Fibroblast of lung (primary cell): ENCODE data around the gene S100A7A. TPM values are rescaled to one million over a fixed set of nuclear protein-coding genes. Genes with fewer than 3 reads are reported as not detected.
"Not testable (repeated sequence)": the region's sequence is repeated elsewhere in the genome, so short reads cannot be mapped to it uniquely, and the experiment has no call there.

ENCODE experiments used
- DNase-seq, 2 donors: peaks; one replicate each; pipeline versions ENCODE4 v3.0.0 to v3.0.0-alpha.2; 2010; ENCODE audit warnings: low read depth in 2 of 2
- H2AFZ ChIP-seq: 2 replicates; pipeline ENCODE4 v1.5.1; 2012; ENCODE audit warnings: low read length, control low read depth, inconsistent platforms
- H3K27ac ChIP-seq: 2 replicates; pipeline ENCODE4 v1.5.1; 2011; ENCODE audit warnings: low read length, control low read depth; ENCODE audit not compliant: insufficient read depth
- H3K27me3 ChIP-seq: 2 replicates; pipeline ENCODE4 v1.5.1; 2011; ENCODE audit warnings: mild to moderate bottlenecking, low read length; ENCODE audit not compliant: control insufficient read depth, insufficient read depth
- H3K36me3 ChIP-seq: 2 replicates; pipeline ENCODE4 v1.5.1; 2011; ENCODE audit warnings: low read length; ENCODE audit not compliant: control insufficient read depth, insufficient read depth
- H3K4me1 ChIP-seq: 2 replicates; pipeline ENCODE4 v1.5.1; 2011; ENCODE audit warnings: low read length; ENCODE audit not compliant: control insufficient read depth, insufficient read depth; ENCODE audit errors: extremely low read depth
- H3K4me2 ChIP-seq: 2 replicates; pipeline ENCODE4 v1.5.1; 2011; ENCODE audit warnings: low read length, control low read depth; ENCODE audit not compliant: insufficient read depth; ENCODE audit errors: extremely low read depth
- H3K4me3 ChIP-seq, 4 experiments: fragments of 200-600 bp in 1 of 4; sonication (generic) in 1 of 4; replicated peaks in 1 of 4; 2 replicates each; pipeline ENCODE4 v1.5.1; 2011 to 2016; ENCODE audit warnings: low read length in 4 of 4, low read depth in 3 of 4, mild to moderate bottlenecking in 3 of 4, control low read depth in 2 of 4, inconsistent platforms in 1 of 4, mixed read lengths in 1 of 4; ENCODE audit not compliant: insufficient read depth in 1 of 4; ENCODE audit errors: control extremely low read depth in 1 of 4
- H3K79me2 ChIP-seq: 2 replicates; pipeline ENCODE4 v1.5.1; 2012; ENCODE audit warnings: mild to moderate bottlenecking, low read length, inconsistent platforms; ENCODE audit not compliant: control insufficient read depth, insufficient read depth
- H3K9ac ChIP-seq: 2 replicates; pipeline ENCODE4 v1.5.1; 2011; ENCODE audit warnings: mild to moderate bottlenecking, low read length, control low read depth; ENCODE audit not compliant: insufficient read depth
- H3K9me3 ChIP-seq: 2 replicates; pipeline ENCODE4 v1.5.1; 2012; ENCODE audit warnings: low read depth, low read length; ENCODE audit not compliant: control insufficient read depth, insufficient read depth
- H4K20me1 ChIP-seq: 2 replicates; pipeline ENCODE4 v1.5.1; 2011; ENCODE audit warnings: low read length; ENCODE audit not compliant: control insufficient read depth, insufficient read depth; ENCODE audit errors: extremely low read depth
- CTCF ChIP-seq, 2 donors: IDR thresholded peaks in 1 of 2; conservative IDR thresholded peaks in 1 of 2; 1 replicate in 1 of 2; 2 replicates in 1 of 2; pipeline ENCODE4 v1.5.1; 2011 to 2012; ENCODE audit warnings: low read length in 2 of 2, control low read depth in 1 of 2, inconsistent platforms in 1 of 2, low read depth in 1 of 2, mild to moderate bottlenecking in 1 of 2
- EZH2 ChIP-seq: IDR thresholded peaks from 2 replicates; pipeline ENCODE4 v1.5.1; 2012; ENCODE audit warnings: low read length, control low read depth, mild to moderate bottlenecking; ENCODE audit errors: missing control alignments
- polyA plus RNA-seq, 2 donors: library from polyadenylated mRNA; depleted of rRNA in 1 of 2; stranded (reverse) in 1 of 2; unstranded in 1 of 2; fragments of >200 nt; gene quantifications; 2 replicates each; pipeline ENCODE4 v1.2.1, GENCODE V29; 2011 to 2012; ENCODE audit warnings: missing spikeins in 1 of 2
- total RNA-seq: library from RNA; depleted of rRNA; stranded (reverse); fragments of >200 nt; gene quantifications from 2 replicates; pipeline ENCODE4 v1.2.1, GENCODE V29; 2014

The S100A7A gene
- total and polyA plus RNA-seq, 2 donors (not counting 1 experiment from before 2014, with no cell fraction given): not detected

- no peak overlapping the region for H3K4me2 ChIP-seq
- no peak for DNase-seq
- no peak overlapping the region for H3K4me3 ChIP-seq
- H3K27me3 ChIP-seq: no peaks in the 10 kb centered on the region
- H3K4me1 ChIP-seq: no peaks in the 10 kb centered on the region
- TF ChIP-seq EZH2 (no peak), CTCF (conservative IDR thresholded peaks at IDR 0.05 in 1 of 2, IDR thresholded peaks at IDR 0.05 in 1 of 2; ENCODE audit: low read depth in 1 of 2, low read length in 2 of 2) (no peak)
- H2AFZ ChIP-seq: no peak overlapping the region
- no peaks in the 10 kb centered on the region for H3K36me3 ChIP-seq
- H3K79me2 ChIP-seq: no peaks in the 10 kb centered on the region
- H3K9me3 ChIP-seq: no peaks in the 10 kb centered on the region
- H3K9ac ChIP-seq: no peak overlapping the region
- H3K27ac ChIP-seq: no peak overlapping the region
- H4K20me1 ChIP-seq: no peaks in the 10 kb centered on the region
These were observed 12.8 kb upstream of the S100A7A start for GRCh38 chr1:153403421-153404085.

- Histone ChIP-seq H3K4me1 (no peaks in the 10 kb centered on the region), H2AFZ (no peak overlapping the region), H3K4me3 (no peak overlapping the region), H3K9me3 (no peaks in the 10 kb centered on the region), H3K27ac (no peak overlapping the region), H3K9ac (no peak overlapping the region), H3K27me3 (no peaks in the 10 kb centered on the region), H3K36me3 (no peaks in the 10 kb centered on the region), H3K4me2 (no peak overlapping the region), H3K79me2 (no peaks in the 10 kb centered on the region), H4K20me1 (no peaks in the 10 kb centered on the region)
- TF ChIP-seq CTCF (conservative IDR thresholded peaks at IDR 0.05 in 1 of 2, IDR thresholded peaks at IDR 0.05 in 1 of 2; ENCODE audit: low read depth in 1 of 2, low read length in 2 of 2) (no peak), EZH2 (no peak)
- no peak for DNase-seq
These were observed 12.2 kb upstream of the S100A7A start for GRCh38 chr1:153404086-153404635.

- no peak for DNase-seq
- TF ChIP-seq CTCF (conservative IDR thresholded peaks at IDR 0.05 in 1 of 2, IDR thresholded peaks at IDR 0.05 in 1 of 2; ENCODE audit: low read depth in 1 of 2, low read length in 2 of 2) (peak in 1 of 2 donors; percentile 15), EZH2 (no peak)
- H3K4me1 ChIP-seq: no peaks in the 10 kb centered on the region
- no peaks in the 10 kb centered on the region for H3K36me3 ChIP-seq
- H3K27me3 ChIP-seq: no peaks in the 10 kb centered on the region
- H3K4me3 ChIP-seq: no peak overlapping the region
- no peak overlapping the region for H2AFZ ChIP-seq
- no peaks in the 10 kb centered on the region for H3K79me2 ChIP-seq
- no peaks in the 10 kb centered on the region for H3K9me3 ChIP-seq
- no peak overlapping the region for H3K27ac ChIP-seq
- H3K4me2 ChIP-seq: no peak overlapping the region
- no peaks in the 10 kb centered on the region for H4K20me1 ChIP-seq
- no peak overlapping the region for H3K9ac ChIP-seq
These were observed 11.6 kb upstream of the S100A7A start for GRCh38 chr1:153404768-153405167.

- H4K20me1 ChIP-seq, H3K4me1 ChIP-seq, H3K4me2 ChIP-seq, H3K79me2 ChIP-seq, DNase-seq, H3K9ac ChIP-seq, H2AFZ ChIP-seq, H3K9me3 ChIP-seq, H3K36me3 ChIP-seq, H3K4me3 ChIP-seq, H3K27ac ChIP-seq, H3K27me3 ChIP-seq: not testable (repeated sequence)
These were observed 10.3 kb upstream of the S100A7A start for GRCh38 chr1:153405825-153406599.
